MCF 10A (cell line): ENCODE measurements around the gene WWOX. TPM values are rescaled to one million over a fixed set of nuclear protein-coding genes. Genes with fewer than 3 reads are reported as not detected.

Experiments
- BruUV-seq: library from RNA; stranded (reverse); fragments of 400-500 nt; replicated peaks from 2 replicates; lab custom pipeline; 2021; lab: Mats Ljungman, UMichigan
- CTCF ChIA-PET: fragments of 300-600 bp; sonication (Branson Sonifier 250); formaldehyde crosslinking; extraction: SDS; loops from one replicate; lab custom pipeline; 2021; ENCODE audit warnings: antibody characterized with exemption, inconsistent platforms; lab: Yijun Ruan, JAX
- POLR2A ChIA-PET: fragments of 300-600, 350-650 bp; sonication (Branson Sonifier 250); formaldehyde crosslinking; extraction: SDS; loops from one replicate; lab custom pipeline; 2020; ENCODE audit warnings: antibody characterized with exemption, inconsistent platforms; lab: Yijun Ruan, JAX
- DNase-seq: peaks from one replicate; pipeline ENCODE4 v3.0.0-alpha.2; 2018; ENCODE audit not compliant: unreplicated experiment
- H3K27ac Mint-ChIP-seq: one replicate; pipeline ENCODE4 v1.8.0; 2022; ENCODE audit warnings: mild to moderate bottlenecking, low read depth, mixed read lengths; ENCODE audit not compliant: unreplicated experiment
- H3K27me3 Mint-ChIP-seq: one replicate; pipeline ENCODE4 v1.8.0; 2022; ENCODE audit warnings: mixed read lengths; ENCODE audit not compliant: insufficient read depth, unreplicated experiment
- H3K36me3 Mint-ChIP-seq: one replicate; pipeline ENCODE4 v1.8.0; 2022; ENCODE audit warnings: mild to moderate bottlenecking, moderate library complexity, mixed read lengths; ENCODE audit not compliant: insufficient read depth, unreplicated experiment
- H3K4me1 Mint-ChIP-seq: one replicate; pipeline ENCODE4 v1.8.0; 2022; ENCODE audit warnings: mixed read lengths; ENCODE audit not compliant: insufficient read depth, unreplicated experiment
- H3K4me3 Mint-ChIP-seq: one replicate; pipeline ENCODE4 v1.8.0; 2022; ENCODE audit warnings: mild to moderate bottlenecking, moderate library complexity, mixed read lengths; ENCODE audit not compliant: unreplicated experiment
- H3K9me3 Mint-ChIP-seq: one replicate; pipeline ENCODE4 v1.8.0; 2022; ENCODE audit warnings: mixed read lengths; ENCODE audit not compliant: unreplicated experiment
- intact Hi-C: fragments of 100-400 bp; cut with micrococcal nuclease; formaldehyde crosslinking; loops from 2 replicates; pipeline ENCODE4 v1.14.1; 2022
- total RNA-seq: library from RNA; stranded (reverse); gene quantifications from 2 replicates; pipeline ENCODE4 v1.2.3, GENCODE V29; 2022
- TF ChIP-seq, protein P1 (sequence below): fragments of 200-600 bp; IDR thresholded peaks from one replicate; pipeline ENCODE4 v1.8.0; 2022; ENCODE audit warnings: antibody characterized with exemption, mild to moderate bottlenecking; ENCODE audit not compliant: unreplicated experiment

The WWOX gene
- total RNA-seq, 1 experiment from 2014 or later: 18.1 TPM

GRCh38 chr16:79011282-79011681 lies 911.8 kb downstream of the WWOX start:
- H3K27ac Mint-ChIP-seq: no peak overlapping the region
- H3K4me1 Mint-ChIP-seq: no peaks in the 10 kb centered on the region
- H3K27me3 Mint-ChIP-seq: no peaks in the 10 kb centered on the region
- no peak overlapping the region for H3K4me3 Mint-ChIP-seq
- ChIA-PET POLR2A (no interaction called here), CTCF (no interaction called here)
- BruUV-seq: no TSS peak
- peaks cover 6% of the 10 kb centered on the region for H3K36me3 Mint-ChIP-seq
- TF ChIP-seq, protein P1, sequence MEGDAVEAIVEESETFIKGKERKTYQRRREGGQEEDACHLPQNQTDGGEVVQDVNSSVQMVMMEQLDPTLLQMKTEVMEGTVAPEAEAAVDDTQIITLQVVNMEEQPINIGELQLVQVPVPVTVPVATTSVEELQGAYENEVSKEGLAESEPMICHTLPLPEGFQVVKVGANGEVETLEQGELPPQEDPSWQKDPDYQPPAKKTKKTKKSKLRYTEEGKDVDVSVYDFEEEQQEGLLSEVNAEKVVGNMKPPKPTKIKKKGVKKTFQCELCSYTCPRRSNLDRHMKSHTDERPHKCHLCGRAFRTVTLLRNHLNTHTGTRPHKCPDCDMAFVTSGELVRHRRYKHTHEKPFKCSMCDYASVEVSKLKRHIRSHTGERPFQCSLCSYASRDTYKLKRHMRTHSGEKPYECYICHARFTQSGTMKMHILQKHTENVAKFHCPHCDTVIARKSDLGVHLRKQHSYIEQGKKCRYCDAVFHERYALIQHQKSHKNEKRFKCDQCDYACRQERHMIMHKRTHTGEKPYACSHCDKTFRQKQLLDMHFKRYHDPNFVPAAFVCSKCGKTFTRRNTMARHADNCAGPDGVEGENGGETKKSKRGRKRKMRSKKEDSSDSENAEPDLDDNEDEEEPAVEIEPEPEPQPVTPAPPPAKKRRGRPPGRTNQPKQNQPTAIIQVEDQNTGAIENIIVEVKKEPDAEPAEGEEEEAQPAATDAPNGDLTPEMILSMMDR: no peak
- DNase-seq: no peak
- intact Hi-C loops: no loop called here
- H3K9me3 Mint-ChIP-seq: no peaks in the 10 kb centered on the region

- Mint-ChIP-seq H3K4me1 (no peaks in the 10 kb centered on the region), H3K27ac (no peak overlapping the region), H3K36me3 (peaks cover 6% of the 10 kb centered on the region), H3K27me3 (no peaks in the 10 kb centered on the region), H3K9me3 (no peaks in the 10 kb centered on the region), H3K4me3 (no peak overlapping the region)
- TF ChIP-seq, protein P1: no peak
- POLR2A ChIA-PET: interaction anchor here (0.7 kb wide), 1 partner anchor 1781 kb away, joined by 3 read pairs; no protein-coding TSS in a partner anchor
- intact Hi-C loops: no loop called here
- DNase-seq: no peak
- CTCF ChIA-PET: interaction anchor here (1.4 kb wide), 1 partner anchor 11 kb away, joined by 4 read pairs; no protein-coding TSS in a partner anchor
- BruUV-seq: no TSS peak
Observed at GRCh38 chr16:79012671-79013434, 913.4 kb downstream of the WWOX start.

DNA sequence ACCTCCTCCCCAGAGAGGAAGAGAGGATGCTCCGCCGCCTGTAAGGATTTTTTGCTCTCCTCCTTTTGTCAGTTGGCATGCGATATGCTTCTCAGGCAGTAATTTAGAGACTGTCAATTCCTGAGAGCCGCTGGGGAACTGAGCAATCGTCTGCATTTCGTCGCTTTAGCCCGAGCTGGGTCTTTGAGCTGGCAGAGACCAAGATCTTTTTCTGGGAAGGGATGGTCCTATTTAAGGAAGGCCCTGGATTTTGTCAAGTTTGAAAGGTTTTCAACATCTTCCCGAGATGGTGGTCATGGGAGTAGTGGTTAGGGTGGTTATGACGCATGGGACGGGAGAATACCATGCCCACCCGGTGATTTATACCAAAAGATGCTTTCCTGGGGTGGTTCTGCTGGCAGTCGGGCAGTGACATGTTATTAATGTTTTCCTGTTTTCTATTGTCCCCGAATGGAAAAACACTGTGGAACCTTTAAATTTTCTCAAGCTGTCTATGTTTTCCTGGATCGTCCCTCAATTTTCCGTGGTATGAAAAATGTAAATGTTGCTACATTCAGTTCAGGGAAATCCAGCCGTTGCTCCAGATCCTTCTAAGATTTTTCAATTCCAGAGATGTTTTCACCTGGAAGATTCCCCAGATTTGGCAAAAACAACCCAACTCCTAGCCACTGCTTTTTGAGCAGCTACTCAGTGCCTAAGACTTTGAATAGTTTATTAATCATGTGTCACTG lies 914.6 kb downstream of the WWOX start:
- Mint-ChIP-seq H3K27ac (no peak overlapping the region), H3K4me1 (no peaks in the 10 kb centered on the region), H3K27me3 (no peaks in the 10 kb centered on the region), H3K4me3 (no peak overlapping the region), H3K9me3 (no peaks in the 10 kb centered on the region), H3K36me3 (peaks cover 6% of the 10 kb centered on the region)
- intact Hi-C loops: no loop called here
- TF ChIP-seq, protein P1: no peak
- ChIA-PET POLR2A (interaction anchor here (0.7 kb wide), 1 partner anchor 1783 kb away, joined by 3 read pairs; no protein-coding TSS in a partner anchor), CTCF (interaction anchor here (1.4 kb wide), 1 partner anchor 12 kb away, joined by 4 read pairs; no protein-coding TSS in a partner anchor)
- BruUV-seq: no TSS peak
- no peak for DNase-seq
